Left lung (tissue), 10 donors: ENCODE measurements around the gene ZBTB45. TPM values are rescaled to one million over a fixed set of nuclear protein-coding genes. Genes with fewer than 3 reads are reported as not detected.

ENCODE experiments used
- ATAC-seq: fragments of 200-7000 bp; cut with Tn5 transposase; one replicate; pipeline ENCODE4 v1.9.1; 2020; ENCODE audit warnings: moderate library complexity
- DNase-seq, 4 donors: peaks; one replicate each; pipeline ENCODE4 v3.0.0-alpha.2; 2013 to 2020
- H3K27ac ChIP-seq, 2 donors: fragments of 200-600 bp; sonication (generic) in 1 of 2; one replicate each; pipeline versions ENCODE4 v1.5.0 to v1.8.0; 2020 to 2021
- H3K27me3 ChIP-seq, 2 donors: fragments of 200-600 bp; sonication (generic) in 1 of 2; one replicate each; pipeline versions ENCODE4 v1.5.0 to v1.8.0; 2020 to 2021
- H3K36me3 ChIP-seq, 2 donors: fragments of 200-600 bp; sonication (generic) in 1 of 2; one replicate each; pipeline versions ENCODE4 v1.5.0 to v1.8.0; 2020 to 2021
- H3K4me1 ChIP-seq, 2 donors: fragments of 200-600 bp; one replicate each; pipeline ENCODE4 v1.8.0; 2021
- H3K4me3 ChIP-seq, 2 donors: fragments of 200-600 bp; sonication (generic) in 1 of 2; one replicate each; pipeline versions ENCODE4 v1.5.0 to v1.8.0; 2020 to 2021; ENCODE audit warnings: mild to moderate bottlenecking in 1 of 2
- H3K9me3 ChIP-seq, 2 donors: fragments of 200-600 bp; sonication (generic) in 1 of 2; one replicate each; pipeline versions ENCODE4 v1.5.0 to v1.8.0; 2020 to 2021
- intact Hi-C, 2 donors: fragments of 100-400 bp; cut with DNase I; formaldehyde crosslinking; loops; one replicate each; pipeline versions ENCODE4 v1.11.2 to v1.14.2; 2022
- polyA plus RNA-seq, 6 donors: library from polyadenylated mRNA; unstranded; fragments of 120-200 nt; gene quantifications; one replicate each; pipeline ENCODE4 v1.2.1, GENCODE V29; 2013; ENCODE audit not compliant: insufficient read length in 6 of 6
- total RNA-seq, 2 donors: library from RNA; stranded (reverse); fragmentation: NEBNext Ultra II Directional; extraction: Animal tissue kit (Norgen Biotek cat#: 25700); gene quantifications; one replicate each; pipeline ENCODE4 v1.2.1, GENCODE V29; 2021
- TF ChIP-seq, protein P1 (sequence below), 2 donors: fragments of 200-600 bp; sonication (generic) in 1 of 2; IDR thresholded peaks; one replicate each; pipeline versions ENCODE4 v1.5.0 to v1.8.0; 2021; ENCODE audit warnings: antibody characterized with exemption in 2 of 2
- donor health status: DM: no; HTN: yes; CAD: no.
- donor health status: DM: no; HTN: no; CAD: no.

ZBTB45 gene
- total and polyA plus RNA-seq, 8 donors = 7.8 to 17.7 (median 12.0) TPM

DNA sequence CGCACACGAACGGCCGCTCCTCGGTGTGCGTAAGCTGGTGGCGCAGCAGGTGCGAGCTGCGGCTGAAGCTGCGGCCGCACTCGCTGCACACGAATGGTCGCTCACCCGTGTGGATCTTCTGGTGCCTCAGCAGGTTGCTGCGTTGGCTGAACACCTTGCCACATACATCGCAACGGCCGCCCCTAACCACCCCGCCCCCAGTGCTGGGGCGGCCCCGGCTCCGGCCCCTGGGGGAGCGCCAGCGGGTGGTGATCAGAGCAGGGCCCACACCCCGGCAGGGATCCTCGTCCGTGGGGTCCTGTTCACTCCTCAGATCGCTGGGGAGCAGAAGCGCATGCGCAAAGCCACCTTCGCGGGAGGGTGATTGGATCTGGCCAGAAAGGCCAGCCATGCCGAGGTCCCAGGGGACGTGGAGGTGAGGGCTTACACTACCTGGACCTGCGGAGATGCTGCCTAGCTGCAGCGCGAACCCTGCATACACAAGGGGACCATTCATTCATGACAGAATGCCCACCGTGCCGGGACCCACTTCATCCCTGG lies 43.5 kb upstream of the ZBTB45 start:
- Histone ChIP-seq H3K36me3 (peaks cover 0 to 15% of the 10 kb centered on the region in 2 donors), H3K9me3 (no peaks in the 10 kb centered on the region), H3K27me3 (peaks cover 0 to 39% of the 10 kb centered on the region in 2 donors), H3K4me3 (peak overlapping the region; percentile 21 to 31), H3K27ac (peak overlapping the region in 1 of 2 donors; percentile 48), H3K4me1 (peaks cover 16 to 35% of the 10 kb centered on the region in 2 donors)
- DNase-seq (peak in 2 of 4 donors; percentile 24 to 53), ATAC-seq (no peak)
- intact Hi-C loops = no loop called here
- TF ChIP-seq, protein P1, sequence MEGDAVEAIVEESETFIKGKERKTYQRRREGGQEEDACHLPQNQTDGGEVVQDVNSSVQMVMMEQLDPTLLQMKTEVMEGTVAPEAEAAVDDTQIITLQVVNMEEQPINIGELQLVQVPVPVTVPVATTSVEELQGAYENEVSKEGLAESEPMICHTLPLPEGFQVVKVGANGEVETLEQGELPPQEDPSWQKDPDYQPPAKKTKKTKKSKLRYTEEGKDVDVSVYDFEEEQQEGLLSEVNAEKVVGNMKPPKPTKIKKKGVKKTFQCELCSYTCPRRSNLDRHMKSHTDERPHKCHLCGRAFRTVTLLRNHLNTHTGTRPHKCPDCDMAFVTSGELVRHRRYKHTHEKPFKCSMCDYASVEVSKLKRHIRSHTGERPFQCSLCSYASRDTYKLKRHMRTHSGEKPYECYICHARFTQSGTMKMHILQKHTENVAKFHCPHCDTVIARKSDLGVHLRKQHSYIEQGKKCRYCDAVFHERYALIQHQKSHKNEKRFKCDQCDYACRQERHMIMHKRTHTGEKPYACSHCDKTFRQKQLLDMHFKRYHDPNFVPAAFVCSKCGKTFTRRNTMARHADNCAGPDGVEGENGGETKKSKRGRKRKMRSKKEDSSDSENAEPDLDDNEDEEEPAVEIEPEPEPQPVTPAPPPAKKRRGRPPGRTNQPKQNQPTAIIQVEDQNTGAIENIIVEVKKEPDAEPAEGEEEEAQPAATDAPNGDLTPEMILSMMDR (IDR thresholded peaks at IDR 0.05) = no peak

DNA sequence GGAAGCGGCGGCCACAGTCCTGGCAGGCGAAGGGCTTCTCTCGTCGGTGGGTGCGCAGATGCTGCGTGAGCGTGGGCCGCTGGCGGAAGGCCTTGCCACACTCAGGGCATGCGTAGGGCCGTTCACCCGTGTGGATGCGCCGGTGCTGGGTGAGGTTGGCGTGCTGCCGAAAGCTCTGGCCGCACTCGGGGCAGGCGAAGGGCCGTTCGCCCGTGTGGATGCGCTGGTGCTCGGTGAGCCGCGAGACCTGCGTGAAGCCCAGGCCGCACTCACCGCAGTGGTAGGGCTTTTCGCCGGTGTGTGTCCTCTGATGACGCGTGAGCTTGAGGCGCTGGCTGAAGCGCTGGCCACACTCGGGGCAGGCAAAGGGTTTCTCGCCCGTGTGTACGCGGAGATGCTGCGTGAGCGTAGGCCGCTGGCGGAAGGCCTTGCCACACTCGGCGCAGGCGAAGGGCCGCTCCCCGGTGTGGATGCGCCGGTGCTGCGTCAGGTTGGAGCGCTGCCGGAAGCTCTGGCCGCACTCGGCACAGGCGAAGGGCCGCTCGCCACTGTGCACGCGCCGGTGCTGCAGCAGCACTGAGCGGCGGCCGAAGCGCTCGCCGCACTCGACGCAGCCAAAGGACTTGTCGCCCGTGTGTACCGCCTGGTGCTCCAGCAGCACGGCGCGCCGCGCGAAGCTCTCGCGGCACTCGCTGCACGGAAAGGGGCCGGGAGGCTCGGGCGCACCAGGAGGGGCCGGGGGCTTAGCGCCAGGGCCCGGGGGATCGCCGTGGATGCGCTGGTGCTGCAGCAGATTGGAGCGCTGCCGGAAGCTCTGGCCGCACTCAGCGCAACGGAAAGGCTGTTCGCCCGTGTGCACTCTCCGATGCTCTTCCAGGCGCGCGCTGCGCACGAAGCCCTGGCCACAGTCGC lies 42.8 kb upstream of the ZBTB45 start:
- Histone ChIP-seq H3K36me3 (peaks cover 0 to 9% of the 10 kb centered on the region in 2 donors), H3K9me3 (no peaks in the 10 kb centered on the region), H3K27me3 (peaks cover 0 to 39% of the 10 kb centered on the region in 2 donors), H3K4me3 (peak overlapping the region; percentile 21 to 31), H3K4me1 (peaks cover 17 to 36% of the 10 kb centered on the region in 2 donors), H3K27ac (peak overlapping the region; percentile 9 to 48)
- peak; percentile 34 to 83 (median 44) for DNase-seq
- ATAC-seq = peak; percentile 12
- intact Hi-C loops = no loop called here
- TF ChIP-seq, protein P1 (IDR thresholded peaks at IDR 0.05) = no peak

DNA sequence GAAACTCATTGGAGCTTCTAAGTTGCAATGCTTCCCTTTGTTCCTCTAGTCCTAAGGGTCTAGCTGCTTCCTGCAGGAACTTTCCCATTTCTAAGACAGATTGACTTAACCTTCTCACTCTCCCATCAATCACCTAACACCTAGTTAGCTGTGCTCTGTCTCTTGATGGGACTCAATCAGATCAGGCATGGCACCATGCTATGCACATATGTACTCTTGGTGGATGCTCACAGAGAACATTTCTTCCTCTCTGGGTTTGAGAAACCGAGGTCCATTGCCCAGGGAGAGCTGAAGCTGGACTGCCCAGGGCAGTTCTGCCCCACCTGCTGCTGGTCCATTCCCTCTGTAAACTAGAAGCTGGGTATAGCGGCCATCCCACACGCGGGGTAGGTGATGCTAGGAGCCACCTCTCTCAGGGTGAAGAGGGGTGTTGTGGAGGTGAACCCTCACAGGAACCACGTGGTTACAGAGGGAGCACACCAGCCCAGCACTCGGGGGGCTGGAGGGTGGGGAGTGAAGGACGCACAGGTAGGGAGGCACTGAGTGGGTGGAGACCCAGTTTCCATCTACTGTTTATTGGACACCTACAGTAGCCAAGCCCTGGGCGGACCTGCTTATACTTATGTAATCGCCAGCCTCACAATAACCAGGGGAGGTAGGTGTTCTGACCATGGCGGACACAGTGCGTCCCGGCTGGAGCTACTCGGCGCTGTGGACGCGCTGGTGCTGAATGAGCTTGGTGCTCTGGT lies 41.9 kb upstream of the ZBTB45 start:
- intact Hi-C loops = no loop called here
- DNase-seq = no peak
- ATAC-seq = no peak
- no peaks in the 10 kb centered on the region for H3K9me3 ChIP-seq
- TF ChIP-seq, protein P1 (IDR thresholded peaks at IDR 0.05) = no peak
- H3K36me3 ChIP-seq = peaks cover 0 to 9% of the 10 kb centered on the region in 2 donors
- H3K27ac ChIP-seq = no peak overlapping the region
- peaks cover 22 to 44% of the 10 kb centered on the region in 2 donors for H3K4me1 ChIP-seq
- peak overlapping the region; percentile 21 to 31 for H3K4me3 ChIP-seq
- peaks cover 0 to 39% of the 10 kb centered on the region in 2 donors for H3K27me3 ChIP-seq

DNA sequence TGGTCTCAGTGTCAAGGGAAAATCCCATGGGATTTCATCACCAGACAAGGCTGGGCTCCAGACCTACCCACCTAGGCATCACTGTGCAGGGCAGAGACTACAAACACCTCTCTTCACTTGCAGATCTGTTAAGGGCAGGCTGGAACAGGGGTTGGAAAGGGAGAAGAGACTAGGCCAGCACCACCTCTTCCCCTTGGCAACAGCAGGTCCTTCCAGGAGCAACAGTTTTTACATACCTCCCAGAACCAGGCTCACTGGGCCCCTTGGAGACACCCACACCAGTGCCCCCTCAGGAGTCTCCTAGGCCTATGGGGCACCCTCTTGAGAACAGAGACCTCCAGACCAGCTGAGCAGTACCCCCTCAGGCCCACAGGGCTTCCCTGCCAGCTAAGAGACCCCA lies 41.3 kb upstream of the ZBTB45 start:
- Histone ChIP-seq H3K9me3 (no peaks in the 10 kb centered on the region), H3K4me3 (no peak overlapping the region), H3K36me3 (peaks cover 0 to 14% of the 10 kb centered on the region in 2 donors), H3K27ac (no peak overlapping the region), H3K4me1 (peaks cover 22 to 51% of the 10 kb centered on the region in 2 donors), H3K27me3 (peaks cover 0 to 39% of the 10 kb centered on the region in 2 donors)
- ATAC-seq (no peak), DNase-seq (peak in 1 of 4 donors; percentile 24)
- TF ChIP-seq, protein P1 (IDR thresholded peaks at IDR 0.05) = no peak
- intact Hi-C loops = no loop called here
